ENCODE measurements around the gene B2M. TPM values are rescaled to one million over a fixed set of nuclear protein-coding genes. Genes with fewer than 3 reads are reported as not detected.

The B2M gene
- total and polyA plus RNA-seq, 2 donors (not counting 1 experiment from before 2014, with no cell fraction given), result 3,981 to 17,989 TPM

GRCh38 chr15:44673639-44674038, 37.7 kb upstream of the B2M start:
- POLR2A ChIA-PET, result interaction anchor here (1.3 to 16.6 kb wide), 3 partner anchors 9 to 48 kb away, joined by 3 to 819 read pairs (median 9); partner anchors contain the start of genes B2M, PATL2 and TRIM69
- WGBS (ENCODE audit: insufficient coverage), result 100% methylated on average over 1 of the region's 2 CpGs
- no peak overlapping the region for H3K4me3 Mint-ChIP-seq

More at GRCh38 chr15:44673639-44674038, 37.7 kb upstream of the B2M start:
- no peaks in the 10 kb centered on the region for H3K27me3 Mint-ChIP-seq
- peaks cover 90% of the 10 kb centered on the region for H3K4me1 Mint-ChIP-seq
- H3K36me3 ChIP-seq (replicated peaks in 1 of 2; ENCODE audit: control extremely low read depth in 1 of 2, control insufficient read depth in 1 of 2, extremely low read depth in 1 of 2, insufficient read depth in 2 of 2, low read length in 1 of 2), result no peaks in the 10 kb centered on the region
- CTCF ChIA-PET, result interaction anchor here (0.7 to 4.2 kb wide), 3 partner anchors 10 to 40 kb away, joined by 3 to 19 read pairs (median 4); partner anchors contain the start of gene SPG11
- no peak overlapping the region for H3K9ac ChIP-seq (ENCODE audit: low read length)
- no peak overlapping the region for H3K4me2 ChIP-seq (replicated peaks; ENCODE audit: low read depth, low read length, poor library complexity, severe bottlenecking)
- intact Hi-C loops (cut with micrococcal nuclease), result no loop called here
- no peak overlapping the region for H3K4me3 ChIP-seq (ENCODE audit: control extremely low read depth in 1 of 5, extremely low read depth in 1 of 5, insufficient read depth in 1 of 5, low read depth in 2 of 5, low read length in 4 of 5)
- peaks cover 92 to 100% of the 10 kb centered on the region in 2 donors for H3K4me1 ChIP-seq (ENCODE audit: control insufficient read depth in 2 of 2, insufficient read depth in 2 of 2, low read length in 2 of 2)
- H2AFZ ChIP-seq (ENCODE audit: insufficient read depth, low read depth, low read length, poor library complexity, severe bottlenecking), result no peak overlapping the region
- peaks cover 0 to 4% (median 0%) of the 10 kb centered on the region in 3 donors for H3K9me3 ChIP-seq (ENCODE audit: control extremely low read depth in 1 of 3, control insufficient read depth in 2 of 3, insufficient read depth in 1 of 3, low read length in 2 of 3)
- H3K27ac ChIP-seq (ENCODE audit: low read length in 2 of 2), result peak overlapping the region in 1 of 2 donors; percentile 51
- no peaks in the 10 kb centered on the region for H3K9me3 Mint-ChIP-seq (ENCODE audit: insufficient read depth)
- no peak for ATAC-seq (ENCODE audit: low read depth)
- H3K79me2 ChIP-seq (ENCODE audit: control insufficient read depth, insufficient read depth, low read length), result peaks cover 42% of the 10 kb centered on the region
- H4K20me1 ChIP-seq (ENCODE audit: control insufficient read depth, insufficient read depth, low read length, poor library complexity, severe bottlenecking), result no peaks in the 10 kb centered on the region
- H3K27me3 ChIP-seq (replicated peaks in 1 of 4; ENCODE audit: control extremely low read depth in 1 of 4, control insufficient read depth in 3 of 4, insufficient read depth in 4 of 4, low read length in 3 of 4), result no peaks in the 10 kb centered on the region
- DNase-seq, result no peak
- peak overlapping the region; percentile 74 for H3K27ac Mint-ChIP-seq
- TF ChIP-seq EZH2 (IDR thresholded peaks at IDR 0.05; ENCODE audit: borderline replicate concordance, insufficient read depth, low read depth, low read length, poor library complexity, severe bottlenecking), result no peak
- TF ChIP-seq CTCF (IDR thresholded peaks at IDR 0.05), result no peak
